Coronary artery (tissue), 2 donors: ENCODE measurements around the gene KDM3A.

Experiments
- DNase-seq: peaks from one replicate; pipeline ENCODE4 v3.0.0-alpha.2; 2017; ENCODE audit warnings: low spot score
- H3K27ac ChIP-seq, 2 donors: fragments of 200-600 bp; sonication (generic); one replicate each; pipeline ENCODE4 v1.5.1; 2016 to 2019
- H3K4me3 ChIP-seq: fragments of 200-600 bp; sonication (generic); 2 replicates; pipeline ENCODE4 v1.5.1; 2016; ENCODE audit warnings: mild to moderate bottlenecking, moderate library complexity
- TF ChIP-seq, protein P1 (sequence below): fragments of 200-600 bp; sonication (generic); IDR thresholded peaks from one replicate; pipeline ENCODE4 v1.5.1; 2019; ENCODE audit warnings: antibody characterized with exemption

KDM3A gene

DNA sequence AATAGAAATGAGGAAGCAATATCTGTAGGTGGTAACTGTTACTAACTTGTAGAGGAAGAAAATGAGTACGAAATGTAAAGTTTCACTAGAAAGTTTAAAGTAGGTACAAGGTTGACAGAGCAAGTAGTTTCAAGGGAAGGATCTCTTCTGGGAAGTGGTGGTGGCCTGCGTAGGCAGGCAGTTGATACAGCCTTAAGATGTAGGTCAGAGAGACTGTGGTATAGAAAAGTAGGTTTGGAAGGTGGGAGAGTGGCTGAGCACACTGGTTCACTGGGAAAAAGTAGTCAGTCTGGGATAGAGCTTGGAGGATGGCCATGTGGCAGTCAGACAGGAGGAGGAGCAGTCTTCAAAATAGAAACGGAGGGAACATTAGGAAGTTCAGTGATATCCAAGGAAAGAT lies 23.5 kb downstream of the KDM3A start:
- TF ChIP-seq, protein P1, sequence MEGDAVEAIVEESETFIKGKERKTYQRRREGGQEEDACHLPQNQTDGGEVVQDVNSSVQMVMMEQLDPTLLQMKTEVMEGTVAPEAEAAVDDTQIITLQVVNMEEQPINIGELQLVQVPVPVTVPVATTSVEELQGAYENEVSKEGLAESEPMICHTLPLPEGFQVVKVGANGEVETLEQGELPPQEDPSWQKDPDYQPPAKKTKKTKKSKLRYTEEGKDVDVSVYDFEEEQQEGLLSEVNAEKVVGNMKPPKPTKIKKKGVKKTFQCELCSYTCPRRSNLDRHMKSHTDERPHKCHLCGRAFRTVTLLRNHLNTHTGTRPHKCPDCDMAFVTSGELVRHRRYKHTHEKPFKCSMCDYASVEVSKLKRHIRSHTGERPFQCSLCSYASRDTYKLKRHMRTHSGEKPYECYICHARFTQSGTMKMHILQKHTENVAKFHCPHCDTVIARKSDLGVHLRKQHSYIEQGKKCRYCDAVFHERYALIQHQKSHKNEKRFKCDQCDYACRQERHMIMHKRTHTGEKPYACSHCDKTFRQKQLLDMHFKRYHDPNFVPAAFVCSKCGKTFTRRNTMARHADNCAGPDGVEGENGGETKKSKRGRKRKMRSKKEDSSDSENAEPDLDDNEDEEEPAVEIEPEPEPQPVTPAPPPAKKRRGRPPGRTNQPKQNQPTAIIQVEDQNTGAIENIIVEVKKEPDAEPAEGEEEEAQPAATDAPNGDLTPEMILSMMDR, result no peak
- no peak for DNase-seq
- H3K27ac ChIP-seq, result peak overlapping the region in 1 of 2 donors; percentile 22

DNA sequence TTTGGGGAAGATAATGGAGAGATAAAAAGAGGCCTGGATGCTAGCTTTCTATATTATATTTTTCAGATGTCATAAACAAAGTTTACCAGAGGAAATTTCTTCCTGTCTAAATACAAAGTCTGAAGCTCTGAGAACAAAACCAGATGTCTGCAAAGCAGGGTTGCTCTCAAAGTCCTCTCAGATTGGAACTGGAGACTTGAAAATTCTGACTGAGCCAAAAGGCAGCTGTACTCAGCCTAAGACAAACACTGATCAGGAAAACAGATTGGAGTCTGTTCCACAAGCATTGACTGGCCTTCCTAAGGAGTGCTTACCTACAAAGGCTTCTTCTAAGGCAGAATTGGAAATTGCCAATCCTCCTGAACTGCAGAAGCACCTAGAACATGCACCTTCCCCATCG lies 25.1 kb downstream of the KDM3A start:
- Histone ChIP-seq H3K4me3 (no peak overlapping the region), H3K27ac (no peak overlapping the region)
- TF ChIP-seq, protein P1, result no peak
- no peak for DNase-seq

More for the DNA sequence above, 23.5 kb downstream of the KDM3A start:
- no peak overlapping the region for H3K4me3 ChIP-seq

- DNase-seq, result no peak
- Histone ChIP-seq H3K4me3 (no peak overlapping the region), H3K27ac (no peak overlapping the region)
- TF ChIP-seq, protein P1, result no peak
Observed at GRCh38 chr2:86468162-86469033, 27.2 kb downstream of the KDM3A start.

GRCh38 chr2:86470890-86471289 lies 29.7 kb downstream of the KDM3A start:
- TF ChIP-seq, protein P1, result no peak
- DNase-seq, result no peak
- H3K4me3 ChIP-seq, result no peak overlapping the region
- no peak overlapping the region for H3K27ac ChIP-seq

- TF ChIP-seq, protein P1, result no peak
- Histone ChIP-seq H3K4me3 (no peak overlapping the region), H3K27ac (no peak overlapping the region)
- no peak for DNase-seq
Observed at GRCh38 chr2:86471637-86472036, 30.5 kb downstream of the KDM3A start.

GRCh38 chr2:86476092-86476491 lies 34.9 kb downstream of the KDM3A start:
- no peak for DNase-seq
- H3K27ac ChIP-seq, result peak overlapping the region; percentile 4 to 75
- H3K4me3 ChIP-seq, result no peak overlapping the region
- TF ChIP-seq, protein P1, result no peak

- no peak for DNase-seq
- TF ChIP-seq, protein P1, result no peak
- Histone ChIP-seq H3K27ac (peak overlapping the region; percentile 4 to 75), H3K4me3 (no peak overlapping the region)
Observed at GRCh38 chr2:86476918-86477317, 35.7 kb downstream of the KDM3A start.
